HepG2 (cell line): Measurements from ENCODE around the gene ARHGEF1.

Experiments used
- CC2D1A ChIP-seq: sonication (generic); formaldehyde crosslinking; IDR thresholded peaks from 2 replicates; pipeline ENCODE4 v1.8.1; 2023; ENCODE audit warnings: mild to moderate bottlenecking, missing genetic modification reagents
- E2F5 ChIP-seq: sonication (generic); formaldehyde crosslinking; conservative IDR thresholded peaks from 2 replicates; pipeline ENCODE4 v1.4.0; 2020; ENCODE audit warnings: missing genetic modification reagents
- FOXK2 ChIP-seq: fragments of 450-650 bp; IDR thresholded peaks from 2 replicates; pipeline ENCODE4 v1.6.1; 2016
- GZF1 ChIP-seq: sonication (generic); formaldehyde crosslinking; IDR thresholded peaks from 2 replicates; pipeline ENCODE4 v1.5.1; 2020; ENCODE audit warnings: mild to moderate bottlenecking, missing genetic modification reagents
- HNRNPUL1 ChIP-seq: fragments of 200-400 bp; formaldehyde crosslinking; IDR thresholded peaks from 2 replicates; pipeline ENCODE4 v1.6.1; 2017; ENCODE audit warnings: low read depth, mild to moderate bottlenecking, low read length, moderate library complexity
- POLR2A ChIP-seq, 2 experiments: IDR thresholded peaks; 2 replicates each; pipeline ENCODE4 v1.6.1; 2011; ENCODE audit warnings: low read depth in 2 of 2, low read length in 2 of 2, mild to moderate bottlenecking in 1 of 2, moderate library complexity in 1 of 2; ENCODE audit not compliant: insufficient read depth in 1 of 2
- TAF1 ChIP-seq: sonication (generic); formaldehyde crosslinking; IDR thresholded peaks from 2 replicates; pipeline ENCODE4 v1.4.0; 2020; ENCODE audit warnings: missing genetic modification reagents
- TMF1 ChIP-seq: sonication (generic); formaldehyde crosslinking; IDR thresholded peaks from 2 replicates; pipeline ENCODE4 v1.8.1; 2022; ENCODE audit warnings: low read depth, missing genetic modification reagents
- ZNF552 ChIP-seq: sonication (generic); formaldehyde crosslinking; IDR thresholded peaks from 2 replicates; pipeline ENCODE4 v1.9.0; 2022; ENCODE audit warnings: missing genetic modification reagents, mild to moderate bottlenecking, borderline replicate concordance
- ZNF589 ChIP-seq: sonication (generic); formaldehyde crosslinking; conservative IDR thresholded peaks from 2 replicates; pipeline ENCODE4 v1.8.0; 2022; ENCODE audit warnings: mild to moderate bottlenecking, moderate library complexity, missing genetic modification reagents
- ZNF704 ChIP-seq: sonication (generic); formaldehyde crosslinking; IDR thresholded peaks from 2 replicates; pipeline ENCODE4 v1.8.1; 2023; ENCODE audit warnings: mild to moderate bottlenecking, inconsistent platforms, moderate library complexity, missing genetic modification reagents, borderline replicate concordance

GRCh38 chr19:41915021-41915775 is 32.2 kb downstream of the ARHGEF1 start:
- no peak for TF ChIP-seq ZNF704 (CRISPR knock-in tag)
- TF ChIP-seq TAF1 (CRISPR knock-in tag): no peak
- no peak for TF ChIP-seq CC2D1A
- TF ChIP-seq POLR2A (IDR thresholded peaks at IDR 0.05; ENCODE audit: insufficient read depth in 1 of 2, low read depth in 2 of 2, low read length in 2 of 2): no peak
- no peak for TF ChIP-seq GZF1 (CRISPR knock-in tag)
- no peak for TF ChIP-seq ZNF552 (CRISPR knock-in tag)
- no peak for TF ChIP-seq HNRNPUL1
- TF ChIP-seq ZNF589: no peak
- TF ChIP-seq TMF1: no peak
- TF ChIP-seq FOXK2: no peak
- no peak for TF ChIP-seq E2F5 (CRISPR knock-in tag)
